Adipocyte (in vitro differentiated cells): ENCODE results near the gene BIN1.
A peak's percentile ranks its signal among the peaks of the same experiment; 100 is the strongest.
"Not testable (repeated sequence)": the region's sequence is repeated elsewhere in the genome, so short reads cannot be mapped to it uniquely, and the experiment has no call there.

ENCODE experiments used
- DNase-seq: peaks from one replicate; pipeline ENCODE4 v3.0.0-alpha.2; 2015; ENCODE audit warnings: low read depth
- H3K27me3 ChIP-seq: replicated peaks from 2 replicates; pipeline ENCODE4 v1.7.0; 2013; ENCODE audit warnings: mild to moderate bottlenecking, low read length, moderate library complexity; ENCODE audit not compliant: control insufficient read depth, insufficient read depth
- H3K36me3 ChIP-seq: 2 replicates; pipeline ENCODE4 v1.7.0; 2013; ENCODE audit warnings: low read length, mild to moderate bottlenecking, moderate library complexity; ENCODE audit not compliant: control insufficient read depth, insufficient read depth, severe bottlenecking
- H3K4me1 ChIP-seq: 2 replicates; pipeline ENCODE4 v1.7.0; 2013; ENCODE audit warnings: mild to moderate bottlenecking, low read length, moderate library complexity; ENCODE audit not compliant: control insufficient read depth, insufficient read depth
- H3K4me3 ChIP-seq: 2 replicates; pipeline ENCODE4 v1.7.0; 2013; ENCODE audit warnings: mild to moderate bottlenecking, low read length, moderate library complexity
- H3K9ac ChIP-seq: 2 replicates; pipeline ENCODE4 v1.7.0; 2013; ENCODE audit warnings: mild to moderate bottlenecking, low read length, moderate library complexity
- H3K9me3 ChIP-seq: 2 replicates; pipeline ENCODE4 v1.7.0; 2013; ENCODE audit warnings: mild to moderate bottlenecking, low read length, moderate library complexity; ENCODE audit not compliant: control insufficient read depth

The BIN1 gene

DNA sequence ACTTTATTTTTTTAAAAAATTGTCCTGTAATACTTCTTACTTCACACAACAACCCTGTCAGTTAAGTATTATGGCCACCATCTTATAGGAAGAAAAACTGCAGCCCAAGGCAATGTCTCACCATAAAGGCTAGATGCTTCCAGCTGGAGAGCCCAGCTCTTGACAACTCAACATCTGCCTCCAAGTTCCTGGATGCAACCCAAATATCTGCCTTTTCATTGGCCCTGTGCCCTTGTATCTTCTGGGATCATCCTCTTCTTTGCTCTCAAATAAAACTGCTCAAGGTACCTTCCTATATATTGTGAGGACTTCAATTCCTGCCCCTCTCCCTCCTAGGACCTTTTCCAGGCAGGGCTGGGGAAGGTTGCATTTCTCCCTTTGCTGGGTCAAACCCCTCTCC lies 69.5 kb downstream of the BIN1 start:
- Histone ChIP-seq H3K4me1 (peaks cover 2% of the 10 kb centered on the region), H3K27me3 (no peaks in the 10 kb centered on the region), H3K9me3 (no peaks in the 10 kb centered on the region), H3K4me3 (no peak overlapping the region), H3K9ac (no peak overlapping the region), H3K36me3 (no peaks in the 10 kb centered on the region)
- no peak for DNase-seq

- no peak for DNase-seq
- no peaks in the 10 kb centered on the region for H3K27me3 ChIP-seq
- H3K4me1 ChIP-seq = peaks cover 2% of the 10 kb centered on the region
- H3K4me3 ChIP-seq = no peak overlapping the region
- no peaks in the 10 kb centered on the region for H3K9me3 ChIP-seq
- H3K36me3 ChIP-seq = no peaks in the 10 kb centered on the region
- H3K9ac ChIP-seq = no peak overlapping the region
Measured at GRCh38 chr2:127034883-127035611, 71.9 kb downstream of the BIN1 start.

DNA sequence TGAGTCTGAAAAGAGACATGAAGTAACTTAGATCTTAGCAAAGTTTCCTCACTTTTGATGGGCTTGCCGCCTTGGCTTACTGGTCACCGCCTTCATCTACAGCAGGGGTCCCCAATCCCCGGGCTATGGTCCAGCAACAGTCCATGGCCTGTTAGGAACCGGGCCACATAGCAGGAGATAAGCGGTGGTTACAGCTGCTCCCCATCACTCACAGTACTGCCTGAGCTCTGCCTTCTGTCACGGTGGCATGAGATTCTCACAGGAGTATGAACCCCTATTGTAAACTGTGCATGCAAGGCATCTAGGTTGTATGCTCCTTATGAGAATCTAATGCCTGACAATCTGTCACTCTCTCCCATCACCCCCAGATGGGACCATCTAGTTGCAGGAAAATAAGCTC lies 72.9 kb downstream of the BIN1 start:
- Histone ChIP-seq H3K4me3 (no peak overlapping the region), H3K9ac (no peak overlapping the region), H3K36me3 (no peaks in the 10 kb centered on the region), H3K4me1 (peaks cover 2% of the 10 kb centered on the region), H3K27me3 (no peaks in the 10 kb centered on the region), H3K9me3 (no peaks in the 10 kb centered on the region)
- DNase-seq = no peak

DNA sequence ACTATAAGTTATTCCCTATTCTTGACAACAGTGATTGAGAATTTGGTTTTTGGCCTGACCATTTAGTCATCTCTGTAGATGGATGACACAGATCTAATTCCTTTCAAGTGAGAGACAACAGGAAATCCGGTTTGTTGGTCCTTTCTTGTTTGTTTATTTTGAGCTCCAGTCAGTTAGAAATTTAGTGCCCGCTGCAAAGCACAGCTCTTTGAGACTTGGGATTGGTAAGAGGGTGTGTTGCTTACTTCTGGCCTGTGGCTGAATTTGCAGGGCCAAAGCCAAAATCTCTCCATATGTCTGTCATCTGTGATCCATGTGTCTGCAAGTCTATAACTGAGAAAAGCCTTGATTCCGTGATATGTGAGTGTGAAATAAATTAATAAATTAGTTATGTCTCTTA lies 74.3 kb downstream of the BIN1 start:
- no peak overlapping the region for H3K9ac ChIP-seq
- peak; percentile 19 for DNase-seq
- no peaks in the 10 kb centered on the region for H3K36me3 ChIP-seq
- H3K4me1 ChIP-seq = peaks cover 2% of the 10 kb centered on the region
- H3K9me3 ChIP-seq = no peaks in the 10 kb centered on the region
- H3K4me3 ChIP-seq = no peak overlapping the region
- no peaks in the 10 kb centered on the region for H3K27me3 ChIP-seq

- Histone ChIP-seq H3K4me1 (peaks cover 13% of the 10 kb centered on the region), H3K9me3 (no peaks in the 10 kb centered on the region), H3K4me3 (no peak overlapping the region), H3K9ac (no peak overlapping the region), H3K27me3 (no peaks in the 10 kb centered on the region), H3K36me3 (no peaks in the 10 kb centered on the region)
- no peak for DNase-seq
Measured at GRCh38 chr2:127029350-127030051, 77.5 kb downstream of the BIN1 start.

DNA sequence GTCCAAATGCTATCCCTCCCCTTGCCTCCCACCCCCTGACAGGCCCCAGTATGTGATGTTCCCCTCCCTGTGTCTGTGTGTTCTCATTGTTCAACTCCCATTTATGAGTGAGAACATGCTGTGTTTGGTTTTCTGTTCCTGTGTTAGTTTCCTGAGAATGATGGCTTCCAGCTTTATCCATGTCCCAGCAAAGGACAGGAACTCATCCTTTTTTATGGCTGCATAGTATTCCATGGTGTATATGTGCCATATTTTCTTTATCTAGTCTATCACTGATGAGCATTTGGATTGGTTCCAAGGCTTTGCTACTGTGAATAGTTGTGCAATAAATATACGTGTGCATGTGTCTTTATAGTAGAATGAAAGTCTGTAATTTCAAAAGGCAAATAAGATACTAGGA lies 78.2 kb downstream of the BIN1 start:
- H3K4me3 ChIP-seq, H3K27me3 ChIP-seq, H3K9ac ChIP-seq, H3K9me3 ChIP-seq, H3K36me3 ChIP-seq, DNase-seq: not testable (repeated sequence)
- H3K4me1 ChIP-seq = peaks cover 13% of the 10 kb centered on the region

GRCh38 chr2:127027715-127028114 lies 79.2 kb downstream of the BIN1 start:
- H3K36me3 ChIP-seq = no peaks in the 10 kb centered on the region
- DNase-seq = no peak
- no peak overlapping the region for H3K9ac ChIP-seq
- peaks cover 3% of the 10 kb centered on the region for H3K9me3 ChIP-seq
- H3K4me3 ChIP-seq = no peak overlapping the region
- H3K4me1 ChIP-seq = peaks cover 13% of the 10 kb centered on the region
- H3K27me3 ChIP-seq = no peaks in the 10 kb centered on the region

GRCh38 chr2:127025359-127026166 lies 81.4 kb downstream of the BIN1 start:
- peak overlapping the region; percentile 84 for H3K4me3 ChIP-seq
- H3K9ac ChIP-seq = peak overlapping the region; percentile 80
- H3K36me3 ChIP-seq = no peaks in the 10 kb centered on the region
- H3K27me3 ChIP-seq = no peaks in the 10 kb centered on the region
- peaks cover 13% of the 10 kb centered on the region for H3K4me1 ChIP-seq
- H3K9me3 ChIP-seq = peaks cover 3% of the 10 kb centered on the region
- peak; percentile 88 for DNase-seq

GRCh38 chr2:127024769-127025358 lies 82.1 kb downstream of the BIN1 start:
- Histone ChIP-seq H3K4me3 (peak overlapping the region; percentile 84), H3K9me3 (peaks cover 3% of the 10 kb centered on the region), H3K36me3 (no peaks in the 10 kb centered on the region), H3K9ac (peak overlapping the region; percentile 80), H3K27me3 (no peaks in the 10 kb centered on the region), H3K4me1 (peaks cover 13% of the 10 kb centered on the region)
- peak; percentile 51 for DNase-seq

- no peak for DNase-seq
- peaks cover 3% of the 10 kb centered on the region for H3K9me3 ChIP-seq
- H3K4me3 ChIP-seq = no peak overlapping the region
- H3K36me3 ChIP-seq = no peaks in the 10 kb centered on the region
- H3K27me3 ChIP-seq = no peaks in the 10 kb centered on the region
- H3K9ac ChIP-seq = no peak overlapping the region
- H3K4me1 ChIP-seq = peaks cover 13% of the 10 kb centered on the region
Measured at GRCh38 chr2:127023504-127023903, 83.5 kb downstream of the BIN1 start.

DNA sequence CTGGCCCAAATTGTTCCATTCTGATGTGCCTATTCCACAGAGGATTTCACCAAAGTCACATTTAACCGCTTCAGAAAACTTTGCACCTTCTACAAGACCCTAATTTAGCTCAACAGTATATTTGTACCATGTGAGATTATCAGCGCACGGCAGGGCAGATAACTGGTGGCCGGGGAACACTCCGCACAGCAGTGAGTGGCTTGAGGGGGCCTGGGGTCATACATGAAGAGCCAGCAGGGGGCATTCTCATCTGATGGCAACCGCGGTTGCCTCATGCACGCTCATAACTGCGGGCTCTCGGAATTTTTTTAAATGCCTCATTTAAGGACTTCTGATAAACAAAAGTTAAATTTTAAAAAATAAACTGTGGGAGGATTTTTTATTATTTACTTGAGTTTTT lies 84.1 kb downstream of the BIN1 start:
- no peak for DNase-seq
- H3K4me1 ChIP-seq = peaks cover 13% of the 10 kb centered on the region
- no peak overlapping the region for H3K9ac ChIP-seq
- peaks cover 3% of the 10 kb centered on the region for H3K9me3 ChIP-seq
- no peaks in the 10 kb centered on the region for H3K27me3 ChIP-seq
- H3K4me3 ChIP-seq = no peak overlapping the region
- no peaks in the 10 kb centered on the region for H3K36me3 ChIP-seq
